OCI-LY3 (cell line): ENCODE measurements around the gene ITSN1.

Source experiments
- EZH2phosphoT487 ChIP-seq: fragments of 200-600 bp; shearing (Covaris generic); IDR thresholded peaks from 2 replicates; pipeline ENCODE4 v1.6.1; 2018; ENCODE audit warnings: antibody characterized with exemption, mixed run types, low read depth
- TF ChIP-seq, protein P1 (sequence below): fragments of 200-600, 300-600 bp; sonication (generic); IDR thresholded peaks from 2 replicates; pipeline ENCODE4 v1.5.1; 2014; ENCODE audit warnings: antibody characterized with exemption, low read length, low read depth

DNA sequence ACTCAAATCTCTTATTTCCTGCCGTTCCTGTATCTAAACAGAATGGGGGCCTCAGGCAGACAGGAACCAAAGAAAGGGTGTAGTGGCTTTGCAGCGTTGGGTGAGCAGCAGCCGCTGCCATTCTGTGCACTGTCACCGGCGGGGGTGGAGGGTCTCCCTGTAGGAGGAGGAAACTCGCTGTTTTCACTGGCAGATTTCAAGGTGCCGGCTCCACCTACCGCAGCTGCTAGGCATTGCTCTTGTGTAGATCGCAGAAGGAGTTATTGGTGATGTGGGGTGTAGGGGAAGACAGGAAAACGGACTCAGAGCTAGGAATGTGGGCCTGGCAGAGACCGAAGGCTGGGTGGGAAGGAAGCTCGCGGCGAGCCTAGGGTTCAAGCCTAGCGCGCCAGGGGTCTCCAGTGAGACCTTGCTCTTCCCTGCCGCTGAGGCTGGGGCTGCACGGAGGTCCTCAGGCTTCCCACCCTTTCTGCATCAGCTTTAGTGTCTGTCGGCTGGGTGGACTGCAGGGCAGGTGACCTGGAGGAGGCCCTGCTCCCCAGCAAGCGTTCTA lies 252.5 kb downstream of the ITSN1 start:
- TF ChIP-seq, protein P1, sequence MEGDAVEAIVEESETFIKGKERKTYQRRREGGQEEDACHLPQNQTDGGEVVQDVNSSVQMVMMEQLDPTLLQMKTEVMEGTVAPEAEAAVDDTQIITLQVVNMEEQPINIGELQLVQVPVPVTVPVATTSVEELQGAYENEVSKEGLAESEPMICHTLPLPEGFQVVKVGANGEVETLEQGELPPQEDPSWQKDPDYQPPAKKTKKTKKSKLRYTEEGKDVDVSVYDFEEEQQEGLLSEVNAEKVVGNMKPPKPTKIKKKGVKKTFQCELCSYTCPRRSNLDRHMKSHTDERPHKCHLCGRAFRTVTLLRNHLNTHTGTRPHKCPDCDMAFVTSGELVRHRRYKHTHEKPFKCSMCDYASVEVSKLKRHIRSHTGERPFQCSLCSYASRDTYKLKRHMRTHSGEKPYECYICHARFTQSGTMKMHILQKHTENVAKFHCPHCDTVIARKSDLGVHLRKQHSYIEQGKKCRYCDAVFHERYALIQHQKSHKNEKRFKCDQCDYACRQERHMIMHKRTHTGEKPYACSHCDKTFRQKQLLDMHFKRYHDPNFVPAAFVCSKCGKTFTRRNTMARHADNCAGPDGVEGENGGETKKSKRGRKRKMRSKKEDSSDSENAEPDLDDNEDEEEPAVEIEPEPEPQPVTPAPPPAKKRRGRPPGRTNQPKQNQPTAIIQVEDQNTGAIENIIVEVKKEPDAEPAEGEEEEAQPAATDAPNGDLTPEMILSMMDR, result peak; percentile 55
- TF ChIP-seq EZH2phosphoT487, result no peak
